Stimulated activated CD8-positive, alpha-beta memory T cell treated with anti-CD3 and anti-CD28 coated beads, Interleukin-15, amount 100 ng/mL, for 1 hour (primary cell): Measurements from ENCODE around the gene ATG4D.

Experiments used
- DNase-seq: peaks from one replicate; pipeline ENCODE4 v3.0.0-alpha.2; 2020; ENCODE audit warnings: low read depth

ATG4D gene

GRCh38 chr19:10543420-10544241 lies at the start of gene ATG4D:
TSS of gene ATG4D (plus strand) at chr19:10543904. CDS start at chr19:10544091, 187 bp downstream.
- peak; percentile 58 for DNase-seq

DNA sequence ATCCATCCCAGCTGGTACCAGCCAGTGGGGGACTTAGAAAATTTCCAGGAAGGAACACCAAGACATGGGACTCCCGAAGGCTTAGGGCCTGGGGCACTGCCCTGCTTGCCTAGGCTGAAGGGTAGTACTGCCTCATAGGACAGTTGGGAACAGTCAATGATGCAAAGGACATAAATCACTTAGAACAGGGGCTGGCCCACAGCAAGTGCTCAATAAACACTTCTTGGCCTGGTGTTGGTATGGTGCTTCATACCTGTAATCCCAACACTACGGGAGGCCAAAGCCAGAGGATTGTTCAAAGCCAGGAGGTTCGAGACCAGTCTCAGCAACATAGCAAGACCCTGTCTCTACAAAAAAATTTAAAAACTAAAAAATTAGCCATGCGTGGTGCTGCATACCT lies 46.3 kb upstream of the ATG4D start:
- DNase-seq: no peak

GRCh38 chr19:10499550-10500246 lies 44.0 kb upstream of the ATG4D start:
- DNase-seq: no peak

DNA sequence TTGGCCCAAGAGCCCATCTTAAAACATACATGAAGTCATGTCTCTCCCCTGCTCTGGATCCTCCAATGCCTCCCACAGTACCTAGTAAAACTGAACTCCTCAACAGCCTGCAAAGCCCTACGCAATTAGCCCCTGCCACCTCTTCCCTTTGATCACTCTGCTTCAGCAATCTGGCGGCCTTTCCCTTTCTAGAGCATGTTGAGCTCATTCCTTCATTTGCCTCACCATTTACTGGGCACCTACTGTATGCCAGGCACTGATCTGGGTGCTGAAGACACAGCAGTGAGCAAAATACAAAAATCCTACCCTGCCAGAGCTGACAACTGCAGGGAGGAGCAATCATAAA lies 43.5 kb upstream of the ATG4D start:
- DNase-seq: no peak

- DNase-seq: no peak
Measured at GRCh38 chr19:10501971-10502523, 41.7 kb upstream of the ATG4D start.

DNA sequence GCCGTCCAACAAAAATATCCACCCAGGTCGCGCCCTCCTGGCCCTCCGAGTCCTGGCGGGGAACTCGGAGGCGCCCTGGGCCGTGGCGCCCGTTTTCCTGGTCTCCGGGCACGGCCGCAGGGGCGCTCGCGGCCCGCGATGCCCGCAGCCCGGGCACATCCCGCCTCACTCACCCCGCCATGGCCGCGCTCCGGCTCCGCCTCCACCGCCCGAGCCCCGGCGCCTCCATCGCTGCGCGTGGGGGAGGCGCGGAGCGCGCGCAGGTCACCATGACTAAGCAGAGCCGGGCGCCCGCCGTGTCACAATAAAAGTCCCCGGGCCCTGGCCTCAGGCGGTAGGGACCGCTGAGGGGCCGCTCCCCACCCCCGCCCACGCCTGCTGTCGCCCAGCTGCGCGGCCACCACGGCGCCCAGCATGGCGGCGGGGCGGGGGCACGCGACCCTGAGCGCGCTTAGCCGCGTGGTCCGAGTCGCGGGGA lies 41.1 kb upstream of the ATG4D start:
- peak; percentile 72 for DNase-seq

DNA sequence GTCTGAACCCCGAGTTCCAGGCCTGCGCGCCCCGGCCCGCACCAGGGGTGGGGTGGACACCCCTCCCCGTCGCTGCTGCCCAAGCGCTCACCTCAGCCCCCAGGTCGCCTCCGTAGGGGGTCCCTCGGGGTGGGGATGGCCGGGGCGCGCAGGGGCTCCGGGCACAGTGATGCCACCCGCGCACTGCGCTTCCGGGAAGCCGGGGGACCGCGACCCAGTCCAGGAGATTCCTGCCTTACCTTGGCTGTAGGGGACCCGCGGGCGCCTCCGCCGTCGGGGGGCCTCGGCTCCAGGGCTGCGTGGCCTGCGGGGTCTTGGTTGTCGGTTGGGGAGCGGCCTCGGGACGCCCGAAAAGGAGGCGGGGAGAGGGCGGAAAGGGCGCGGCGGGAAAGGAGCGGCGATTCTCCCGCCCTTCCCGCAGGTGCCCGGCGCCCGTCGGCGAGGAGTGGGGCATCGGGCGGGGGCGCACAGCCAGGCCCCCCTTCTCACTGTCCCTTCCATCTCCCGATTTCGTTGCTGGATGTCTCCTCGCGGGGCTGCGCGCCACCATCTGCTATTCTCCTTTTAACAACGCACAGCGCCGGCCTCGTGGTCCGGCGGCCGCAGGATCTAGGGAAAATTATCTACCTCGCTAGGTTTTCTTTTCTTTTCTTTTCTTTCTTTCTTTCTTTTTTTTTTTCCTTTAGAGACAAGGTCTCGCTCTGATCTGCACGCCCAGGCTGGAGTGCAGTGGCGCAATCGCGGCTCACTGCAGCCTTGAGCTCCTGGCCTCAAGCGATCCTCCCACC lies 40.5 kb upstream of the ATG4D start, which contains the start of gene KEAP1:
TSS of gene KEAP1 (minus strand) at position 355 of the 788 bp plus-strand sequence. CDS start 3,323 bp downstream, outside the sequence.
- DNase-seq: no peak

- DNase-seq: peak; percentile 69
Measured at GRCh38 chr19:10505583-10506229, 38.0 kb upstream of the ATG4D start.

- no peak for DNase-seq
Measured at GRCh38 chr19:10508036-10508435, 35.7 kb upstream of the ATG4D start.

GRCh38 chr19:10508707-10509106 lies 35.0 kb upstream of the ATG4D start:
- DNase-seq: no peak

GRCh38 chr19:10510301-10510802 lies 33.4 kb upstream of the ATG4D start:
- peak; percentile 39 for DNase-seq

DNA sequence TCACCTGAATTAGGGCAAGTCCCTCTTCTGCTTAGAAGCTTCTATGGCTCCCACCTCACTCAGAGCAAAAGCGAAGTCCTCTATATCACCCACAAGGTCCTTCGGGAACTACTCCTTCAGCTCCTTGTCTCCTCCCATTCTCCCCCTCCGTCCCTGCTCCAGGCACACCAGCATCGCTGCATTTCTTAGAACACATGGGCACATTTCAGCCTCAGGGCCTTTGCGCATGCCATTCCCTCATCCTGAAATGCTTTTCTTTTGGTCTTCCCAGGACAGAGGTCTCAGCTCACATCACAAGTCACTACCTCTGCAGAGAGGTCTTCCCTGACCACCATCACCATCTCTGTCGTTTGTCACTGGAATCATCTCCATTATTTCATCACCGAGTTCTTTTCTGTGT lies 30.5 kb upstream of the ATG4D start:
- no peak for DNase-seq

DNA sequence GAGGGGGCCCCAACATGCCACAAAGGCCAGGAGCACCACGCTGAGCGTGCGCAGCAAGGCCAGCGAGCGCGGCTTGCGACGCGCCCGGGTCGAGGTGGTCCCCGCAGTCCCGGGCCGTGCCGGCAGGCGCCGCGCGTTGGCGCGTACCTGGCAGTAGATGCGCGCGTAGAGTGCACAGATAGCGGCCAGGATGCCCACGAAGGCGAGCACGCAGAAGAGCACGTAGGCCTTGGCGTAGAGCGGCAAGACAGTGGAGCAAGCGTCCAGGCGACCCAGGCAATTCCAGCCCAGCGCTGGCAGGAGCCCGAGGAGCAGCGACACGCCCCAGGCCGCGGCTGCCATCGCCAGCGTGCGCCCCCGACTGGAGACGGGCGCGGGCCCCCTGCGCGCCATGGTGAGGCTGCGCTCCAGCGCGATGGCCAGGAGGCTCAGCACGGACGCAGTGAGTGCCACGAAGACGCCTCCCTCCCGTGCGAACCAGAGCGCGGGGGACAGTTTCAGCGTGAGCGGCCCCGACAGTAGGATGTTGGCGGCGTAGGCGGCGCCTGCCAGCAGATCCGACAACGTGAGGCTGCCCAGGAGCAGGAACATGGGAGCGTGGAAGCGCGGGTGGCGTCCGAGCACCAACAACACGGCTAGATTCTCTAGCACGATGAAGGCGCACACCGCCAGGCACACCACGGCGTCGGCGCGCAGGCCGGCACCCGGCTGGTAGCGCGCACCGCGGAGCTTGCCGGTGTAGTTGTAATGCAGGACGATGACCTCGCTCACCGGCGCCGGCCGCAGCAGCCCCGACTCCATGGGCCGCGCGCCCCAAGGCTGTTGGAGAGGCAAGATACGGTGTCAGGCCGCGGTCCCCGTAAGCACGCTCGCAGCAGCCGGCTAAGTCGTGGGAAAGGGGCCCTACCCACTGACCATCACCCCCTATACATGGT lies 29.2 kb upstream of the ATG4D start:
- DNase-seq: no peak

DNA sequence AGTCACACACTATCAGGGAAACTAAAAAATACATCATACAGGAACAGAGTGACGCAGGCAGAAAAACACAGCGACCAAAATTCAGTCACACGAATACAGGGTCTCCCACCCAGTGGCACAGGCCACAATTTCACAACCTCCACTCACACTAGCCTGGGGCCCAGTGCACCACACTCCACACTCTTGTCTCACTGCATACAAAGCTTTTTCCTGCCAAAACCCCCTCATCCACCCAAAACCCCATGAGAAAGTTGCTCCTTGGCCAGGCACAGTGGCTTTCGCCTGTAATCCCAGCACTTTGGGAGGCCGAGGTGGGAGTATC lies 27.7 kb upstream of the ATG4D start:
- no peak for DNase-seq

DNA sequence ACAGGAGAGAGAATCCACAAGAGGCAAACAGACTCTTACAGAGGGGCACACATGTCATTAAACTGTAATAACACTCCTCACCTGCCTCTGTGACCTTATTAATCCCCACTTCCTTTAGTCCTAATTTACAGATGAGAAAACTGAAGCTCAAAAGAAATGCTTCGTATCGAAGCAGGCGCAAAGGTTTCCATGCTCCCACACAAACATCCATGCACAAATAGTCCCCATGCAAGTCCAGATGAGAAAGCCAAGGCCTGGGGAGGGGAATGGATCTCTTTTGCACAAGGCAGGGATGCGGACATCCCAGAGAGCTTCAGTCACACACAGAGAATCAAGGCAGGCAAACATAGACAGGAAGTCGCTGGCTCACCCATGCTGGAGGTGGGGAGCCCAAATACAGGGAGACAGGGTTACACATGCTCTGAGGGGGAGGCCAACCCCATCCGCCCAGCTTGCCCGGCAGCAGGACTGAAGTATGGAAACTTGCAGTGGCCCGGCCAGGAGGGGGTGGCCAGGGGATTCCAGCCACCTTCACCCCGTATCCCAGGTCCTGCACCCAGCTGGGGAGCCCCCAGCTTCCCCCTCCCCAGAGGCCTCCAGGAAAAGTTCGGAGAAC lies 26.9 kb upstream of the ATG4D start:
- no peak for DNase-seq

DNA sequence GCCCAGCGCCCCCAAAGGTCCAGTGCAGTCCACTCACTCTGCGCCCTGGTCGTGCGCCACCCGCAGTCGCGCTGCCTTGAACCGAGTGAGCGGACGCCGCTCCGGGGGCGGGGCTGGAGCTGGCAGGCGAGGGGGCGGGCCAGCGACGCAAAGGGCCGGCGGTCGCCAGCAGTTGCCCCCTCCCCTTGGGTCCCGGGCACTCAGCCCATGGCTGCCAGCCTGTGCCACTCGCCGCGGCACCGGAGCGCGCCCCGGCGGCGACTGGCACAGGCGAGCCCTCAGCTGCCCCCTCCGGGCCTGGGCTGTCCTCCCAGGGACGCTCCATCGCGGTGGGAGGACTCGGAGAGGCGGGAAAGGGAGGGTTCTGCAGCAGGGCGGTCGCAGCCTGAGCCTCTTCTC lies 26.3 kb upstream of the ATG4D start, which contains the start of gene S1PR5:
TSS of gene S1PR5 (minus strand) at position 87 of the 399 bp plus-strand sequence. CDS start 2,436 bp downstream, outside the sequence.
- no peak for DNase-seq

- no peak for DNase-seq
Measured at GRCh38 chr19:10517760-10518443, 25.8 kb upstream of the ATG4D start.

GRCh38 chr19:10518444-10519361 lies 25.0 kb upstream of the ATG4D start:
- no peak for DNase-seq
